ENCODE measurements around the gene SQSTM1.

- TF ChIP-seq EZH2 (IDR thresholded peaks at IDR 0.05; ENCODE audit: borderline replicate concordance, insufficient read depth, low read depth, low read length, poor library complexity, severe bottlenecking) (no peak), CTCF (IDR thresholded peaks at IDR 0.05) (no peak)
These were observed 15.7 kb downstream of the SQSTM1 start for GRCh38 chr5:179836225-179837019.

All from B cell (primary cell).